Stimulated activated CD4-positive, alpha-beta T cell treated with anti-CD3 and anti-CD28 coated beads, Interleukin-12 subunit alpha, Interleukin-12 subunit beta, amount 100 ng/mL, for 24 hours (primary cell): Measurements from ENCODE around the gene CYTL1.
"Not testable (repeated sequence)": the region's sequence is repeated elsewhere in the genome, so short reads cannot be mapped to it uniquely, and the experiment has no call there.

Experiments used
- DNase-seq, 2 experiments: peaks; one replicate each; pipeline ENCODE4 v3.0.0-alpha.2; 2020; ENCODE audit warnings: low read depth in 2 of 2

CYTL1 gene

GRCh38 chr4:5033281-5033841 lies 14.1 kb upstream of the CYTL1 start:
- DNase-seq, result no peak

GRCh38 chr4:5032813-5033212 lies 13.6 kb upstream of the CYTL1 start:
- DNase-seq, result no peak

GRCh38 chr4:5030927-5031326 lies 11.7 kb upstream of the CYTL1 start:
- no peak for DNase-seq

- no peak for DNase-seq
These were observed 11.0 kb upstream of the CYTL1 start for GRCh38 chr4:5030221-5030620.

- no peak for DNase-seq
These were observed 10.2 kb upstream of the CYTL1 start for GRCh38 chr4:5029447-5029846.

GRCh38 chr4:5028480-5028879 lies 9.2 kb upstream of the CYTL1 start:
- no peak for DNase-seq

GRCh38 chr4:5027346-5027745 lies 8.1 kb upstream of the CYTL1 start:
- no peak for DNase-seq

- DNase-seq, result no peak
These were observed 7.1 kb upstream of the CYTL1 start for GRCh38 chr4:5026371-5026770.

GRCh38 chr4:5024673-5025072 lies 5.4 kb upstream of the CYTL1 start:
- DNase-seq, result no peak

GRCh38 chr4:5021546-5021945 lies 2.3 kb upstream of the CYTL1 start:
- DNase-seq, result no peak

GRCh38 chr4:5020341-5020740 lies 1.1 kb upstream of the CYTL1 start:
- no peak for DNase-seq

GRCh38 chr4:5019796-5020195 lies 538 bp upstream of the CYTL1 start:
- DNase-seq, result no peak

- DNase-seq, result no peak
These were observed 655 bp downstream of the CYTL1 start for GRCh38 chr4:5018603-5019002.

GRCh38 chr4:5018096-5018495 lies 1.2 kb downstream of the CYTL1 start:
- no peak for DNase-seq

- DNase-seq, result no peak
These were observed 5.1 kb downstream of the CYTL1 start for GRCh38 chr4:5014007-5014682.

GRCh38 chr4:5012958-5013357 lies 6.3 kb downstream of the CYTL1 start:
- DNase-seq, result no peak

GRCh38 chr4:5012244-5012898 lies 6.9 kb downstream of the CYTL1 start:
- DNase-seq, result no peak

- no peak for DNase-seq
These were observed 8.3 kb downstream of the CYTL1 start for GRCh38 chr4:5010984-5011383.

- DNase-seq, result no peak
These were observed 9.5 kb downstream of the CYTL1 start for GRCh38 chr4:5009796-5010195.

- DNase-seq, result not testable (repeated sequence)
These were observed 12.3 kb downstream of the CYTL1 start for GRCh38 chr4:5006932-5007331.

GRCh38 chr4:5004496-5004895 lies 14.8 kb downstream of the CYTL1 start:
- no peak for DNase-seq

- no peak for DNase-seq
These were observed 15.3 kb downstream of the CYTL1 start for GRCh38 chr4:5003918-5004317.

GRCh38 chr4:5003372-5003857 lies 15.8 kb downstream of the CYTL1 start:
- DNase-seq, result no peak
